ENCODE measurements around the gene PPA1. TPM values are rescaled to one million over a fixed set of nuclear protein-coding genes. Genes with fewer than 3 reads are reported as not detected.
A peak's percentile ranks its signal among the peaks of the same experiment; 100 is the strongest.

PPA1 gene
- total RNA-seq, 1 donor from 2014 or later, result 56.3 TPM

DNA sequence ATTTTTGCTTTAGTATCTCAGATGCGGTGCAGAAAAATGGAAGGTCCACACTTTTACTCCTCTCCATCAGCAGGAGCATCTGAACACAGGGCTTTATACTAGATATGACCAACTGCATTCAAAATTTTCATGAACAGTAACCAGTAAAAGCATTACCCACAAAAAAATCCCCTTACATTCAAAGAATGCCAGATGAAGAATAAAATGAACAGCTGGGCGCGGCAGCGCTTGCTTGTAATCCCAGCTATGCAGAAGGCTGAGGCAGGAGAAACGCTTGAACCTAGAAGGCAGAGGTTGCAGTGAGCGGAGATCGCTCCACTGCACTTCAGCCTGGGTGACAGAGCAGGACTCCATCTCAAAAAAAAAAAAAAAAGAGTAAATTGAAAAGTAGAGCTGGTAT is 66.0 kb downstream of the PPA1 start:
- Mint-ChIP-seq H3K27me3 (ENCODE audit: unreplicated experiment) (peaks cover 8% of the 10 kb centered on the region), H3K27ac (ENCODE audit: unreplicated experiment) (no peak overlapping the region), H3K4me1 (ENCODE audit: unreplicated experiment) (peaks cover 35% of the 10 kb centered on the region), H3K4me3 (ENCODE audit: unreplicated experiment) (peak overlapping the region; percentile 40), H3K36me3 (ENCODE audit: low read depth, unreplicated experiment) (peaks cover 12% of the 10 kb centered on the region), H3K9me3 (ENCODE audit: unreplicated experiment) (no peaks in the 10 kb centered on the region)
- no peak for TF ChIP-seq CTCF (IDR thresholded peaks at IDR 0.05; ENCODE audit: unreplicated experiment)
- DNase-seq (ENCODE audit: low spot score), result no peak

GRCh38 chr10:70166394-70166793 is 66.8 kb downstream of the PPA1 start:
- H3K27me3 Mint-ChIP-seq (ENCODE audit: unreplicated experiment), result peaks cover 7% of the 10 kb centered on the region
- no peak for DNase-seq (ENCODE audit: low spot score)
- TF ChIP-seq CTCF (IDR thresholded peaks at IDR 0.05; ENCODE audit: unreplicated experiment), result no peak
- H3K9me3 Mint-ChIP-seq (ENCODE audit: unreplicated experiment), result no peaks in the 10 kb centered on the region
- peaks cover 18% of the 10 kb centered on the region for H3K36me3 Mint-ChIP-seq (ENCODE audit: low read depth, unreplicated experiment)
- H3K4me3 Mint-ChIP-seq (ENCODE audit: unreplicated experiment), result no peak overlapping the region
- H3K27ac Mint-ChIP-seq (ENCODE audit: unreplicated experiment), result no peak overlapping the region
- peaks cover 35% of the 10 kb centered on the region for H3K4me1 Mint-ChIP-seq (ENCODE audit: unreplicated experiment)

GRCh38 chr10:70164163-70164562 is 69.1 kb downstream of the PPA1 start:
- Mint-ChIP-seq H3K27me3 (ENCODE audit: unreplicated experiment) (peaks cover 4% of the 10 kb centered on the region), H3K4me3 (ENCODE audit: unreplicated experiment) (no peak overlapping the region), H3K27ac (ENCODE audit: unreplicated experiment) (no peak overlapping the region), H3K4me1 (ENCODE audit: unreplicated experiment) (peaks cover 25% of the 10 kb centered on the region), H3K9me3 (ENCODE audit: unreplicated experiment) (no peaks in the 10 kb centered on the region), H3K36me3 (ENCODE audit: low read depth, unreplicated experiment) (peaks cover 18% of the 10 kb centered on the region)
- DNase-seq (ENCODE audit: low spot score), result no peak
- no peak for TF ChIP-seq CTCF (IDR thresholded peaks at IDR 0.05; ENCODE audit: unreplicated experiment)

- no peaks in the 10 kb centered on the region for H3K27me3 Mint-ChIP-seq (ENCODE audit: unreplicated experiment)
- H3K9me3 Mint-ChIP-seq (ENCODE audit: unreplicated experiment), result no peaks in the 10 kb centered on the region
- no peak for TF ChIP-seq CTCF (IDR thresholded peaks at IDR 0.05; ENCODE audit: unreplicated experiment)
- H3K36me3 Mint-ChIP-seq (ENCODE audit: low read depth, unreplicated experiment), result peaks cover 18% of the 10 kb centered on the region
- no peak for DNase-seq (ENCODE audit: low spot score)
- H3K4me1 Mint-ChIP-seq (ENCODE audit: unreplicated experiment), result peaks cover 18% of the 10 kb centered on the region
- H3K4me3 Mint-ChIP-seq (ENCODE audit: unreplicated experiment), result no peak overlapping the region
- no peak overlapping the region for H3K27ac Mint-ChIP-seq (ENCODE audit: unreplicated experiment)
Observed at GRCh38 chr10:70163448-70163847, 69.8 kb downstream of the PPA1 start.

GRCh38 chr10:70162892-70163201 is 70.4 kb downstream of the PPA1 start:
- TF ChIP-seq CTCF (IDR thresholded peaks at IDR 0.05; ENCODE audit: unreplicated experiment), result no peak
- H3K27ac Mint-ChIP-seq (ENCODE audit: unreplicated experiment), result peak overlapping the region; percentile 38
- H3K36me3 Mint-ChIP-seq (ENCODE audit: low read depth, unreplicated experiment), result peaks cover 18% of the 10 kb centered on the region
- no peak for DNase-seq (ENCODE audit: low spot score)
- no peaks in the 10 kb centered on the region for H3K9me3 Mint-ChIP-seq (ENCODE audit: unreplicated experiment)
- H3K4me3 Mint-ChIP-seq (ENCODE audit: unreplicated experiment), result peak overlapping the region; percentile 24
- H3K27me3 Mint-ChIP-seq (ENCODE audit: unreplicated experiment), result no peaks in the 10 kb centered on the region
- peaks cover 14% of the 10 kb centered on the region for H3K4me1 Mint-ChIP-seq (ENCODE audit: unreplicated experiment)

Data from endothelial cell (in vitro differentiated cells).